Smooth muscle cell (in vitro differentiated cells): ENCODE data around the gene SUSD1. TPM values are rescaled to one million over a fixed set of nuclear protein-coding genes. Genes with fewer than 3 reads are reported as not detected.
"Not testable (repeated sequence)": the region's sequence is repeated elsewhere in the genome, so short reads cannot be mapped to it uniquely, and the experiment has no call there.

Experiments
- DNase-seq: peaks from one replicate; lab custom pipeline; 2025; ENCODE audit not compliant: unreplicated experiment; lab: John Stamatoyannopoulos, UW
- H2AFZ ChIP-seq: fragments of 200-600 bp; sonication (generic); 2 replicates; pipeline ENCODE4 v1.6.0; 2016; ENCODE audit warnings: antibody characterized with exemption, low read depth, mild to moderate bottlenecking
- H3F3A ChIP-seq: fragments of 200-600 bp; sonication (generic); 2 replicates; pipeline ENCODE4 v1.6.0; 2017; ENCODE audit warnings: antibody characterized with exemption, low read depth
- H3K27ac ChIP-seq: fragments of 200-600 bp; sonication (generic); 2 replicates; pipeline ENCODE4 v1.5.1; 2016; ENCODE audit warnings: low read depth, mild to moderate bottlenecking
- H3K27me3 ChIP-seq: fragments of 200-600 bp; sonication (generic); 2 replicates; pipeline ENCODE4 v1.6.1; 2016; ENCODE audit warnings: low read depth, mild to moderate bottlenecking
- H3K36me3 ChIP-seq: fragments of 200-600 bp; sonication (generic); 2 replicates; pipeline ENCODE4 v1.5.1; 2016; ENCODE audit warnings: low read depth
- H3K4me1 ChIP-seq: fragments of 200-600 bp; sonication (generic); 2 replicates; pipeline ENCODE4 v1.5.1; 2016; ENCODE audit warnings: low read depth
- H3K4me2 ChIP-seq: fragments of 200-600 bp; sonication (generic); 2 replicates; pipeline ENCODE4 v1.6.0; 2016; ENCODE audit warnings: mild to moderate bottlenecking
- H3K4me3 ChIP-seq: fragments of 200-600 bp; sonication (generic); 2 replicates; pipeline ENCODE4 v1.5.1; 2016; ENCODE audit warnings: mild to moderate bottlenecking
- H3K79me2 ChIP-seq: fragments of 200-600 bp; sonication (generic); 2 replicates; pipeline ENCODE4 v1.6.0; 2016; ENCODE audit warnings: low read depth, mild to moderate bottlenecking
- H3K9ac ChIP-seq: fragments of 200-600 bp; sonication (generic); 2 replicates; pipeline ENCODE4 v1.6.0; 2016; ENCODE audit warnings: low read depth
- H3K9me3 ChIP-seq: fragments of 200-600 bp; sonication (generic); replicated peaks from 2 replicates; pipeline ENCODE4 v1.5.1; 2016; ENCODE audit warnings: low read depth
- H4K20me1 ChIP-seq: fragments of 200-600 bp; sonication (generic); 2 replicates; pipeline ENCODE4 v1.6.0; 2016; ENCODE audit warnings: low read depth
- WGBS: methylation state at CpG from one replicate; pipeline ENCODE4 v1.1.7; 2016; ENCODE audit warnings: low lambda C conversion rate; 5-methylcytosine and 5-hydroxymethylcytosine counted together
- polyA plus RNA-seq: library from polyadenylated mRNA; unstranded; fragments of >200 nt; fragmentation: Nextera tagmentation; extraction: Ambion mirVana; gene quantifications from 2 replicates; pipeline ENCODE4 v1.2.1, GENCODE V29; 2016
- total RNA-seq: library from RNA; depleted of rRNA; stranded (reverse); fragments of >200 nt; gene quantifications from 2 replicates; pipeline ENCODE4 v1.2.3, GENCODE V29; 2014
- TF ChIP-seq, protein P1 (sequence below): fragments of 200-600 bp; sonication (generic); IDR thresholded peaks from 2 replicates; pipeline ENCODE4 v1.5.1; 2017; ENCODE audit warnings: borderline replicate concordance, mild to moderate bottlenecking, antibody characterized with exemption; ENCODE audit not compliant: insufficient read depth, poor library complexity, severe bottlenecking

SUSD1 gene
- total and polyA plus RNA-seq, 2 experiments from 2014 or later = 6.7 to 11.8 TPM

DNA sequence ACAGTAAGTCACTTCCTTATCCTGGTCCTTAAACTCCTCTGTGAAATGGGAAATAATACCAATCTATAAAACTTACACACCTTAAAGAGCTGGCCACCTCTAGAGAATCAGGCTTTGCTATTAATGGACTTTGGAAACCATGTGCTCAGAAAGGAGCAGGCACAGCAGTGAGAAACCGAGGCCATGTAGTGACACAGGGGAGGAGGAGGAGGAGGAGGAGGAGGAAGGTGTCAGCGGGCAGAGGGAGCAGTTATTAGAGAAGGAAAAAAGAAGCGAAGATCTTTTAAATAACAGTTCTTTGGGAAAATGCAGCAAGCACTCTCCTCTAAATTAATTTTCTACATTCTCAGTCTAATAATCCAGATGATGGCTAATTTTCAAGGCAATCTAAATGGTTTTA is 38.0 kb downstream of the SUSD1 start:
- Histone ChIP-seq H4K20me1 (no peaks in the 10 kb centered on the region), H3K36me3 (no peaks in the 10 kb centered on the region), H3K27ac (no peak overlapping the region), H3K4me1 (no peaks in the 10 kb centered on the region), H3K4me2 (no peak overlapping the region), H3K79me2 (no peaks in the 10 kb centered on the region), H3K9me3 (no peaks in the 10 kb centered on the region), H2AFZ (no peak overlapping the region), H3K27me3 (no peaks in the 10 kb centered on the region), H3K9ac (no peak overlapping the region), H3F3A (no peaks in the 10 kb centered on the region), H3K4me3 (no peak overlapping the region)
- TF ChIP-seq, protein P1, sequence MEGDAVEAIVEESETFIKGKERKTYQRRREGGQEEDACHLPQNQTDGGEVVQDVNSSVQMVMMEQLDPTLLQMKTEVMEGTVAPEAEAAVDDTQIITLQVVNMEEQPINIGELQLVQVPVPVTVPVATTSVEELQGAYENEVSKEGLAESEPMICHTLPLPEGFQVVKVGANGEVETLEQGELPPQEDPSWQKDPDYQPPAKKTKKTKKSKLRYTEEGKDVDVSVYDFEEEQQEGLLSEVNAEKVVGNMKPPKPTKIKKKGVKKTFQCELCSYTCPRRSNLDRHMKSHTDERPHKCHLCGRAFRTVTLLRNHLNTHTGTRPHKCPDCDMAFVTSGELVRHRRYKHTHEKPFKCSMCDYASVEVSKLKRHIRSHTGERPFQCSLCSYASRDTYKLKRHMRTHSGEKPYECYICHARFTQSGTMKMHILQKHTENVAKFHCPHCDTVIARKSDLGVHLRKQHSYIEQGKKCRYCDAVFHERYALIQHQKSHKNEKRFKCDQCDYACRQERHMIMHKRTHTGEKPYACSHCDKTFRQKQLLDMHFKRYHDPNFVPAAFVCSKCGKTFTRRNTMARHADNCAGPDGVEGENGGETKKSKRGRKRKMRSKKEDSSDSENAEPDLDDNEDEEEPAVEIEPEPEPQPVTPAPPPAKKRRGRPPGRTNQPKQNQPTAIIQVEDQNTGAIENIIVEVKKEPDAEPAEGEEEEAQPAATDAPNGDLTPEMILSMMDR = no peak
- WGBS = 96% methylated on average over 3 of the region's 3 CpGs
- no peak for DNase-seq

GRCh38 chr9:112135706-112136105 is 39.4 kb downstream of the SUSD1 start:
- Histone ChIP-seq H4K20me1 (no peaks in the 10 kb centered on the region), H3K79me2 (no peaks in the 10 kb centered on the region), H3K4me1 (no peaks in the 10 kb centered on the region), H3K36me3 (no peaks in the 10 kb centered on the region), H3K4me2 (no peak overlapping the region), H3K9me3 (no peaks in the 10 kb centered on the region), H3K27me3 (no peaks in the 10 kb centered on the region), H3K4me3 (no peak overlapping the region), H3K9ac (no peak overlapping the region), H3K27ac (no peak overlapping the region), H3F3A (no peaks in the 10 kb centered on the region), H2AFZ (no peak overlapping the region)
- WGBS = 83% methylated on average over 4 of the region's 4 CpGs
- TF ChIP-seq, protein P1 = no peak
- no peak for DNase-seq

DNA sequence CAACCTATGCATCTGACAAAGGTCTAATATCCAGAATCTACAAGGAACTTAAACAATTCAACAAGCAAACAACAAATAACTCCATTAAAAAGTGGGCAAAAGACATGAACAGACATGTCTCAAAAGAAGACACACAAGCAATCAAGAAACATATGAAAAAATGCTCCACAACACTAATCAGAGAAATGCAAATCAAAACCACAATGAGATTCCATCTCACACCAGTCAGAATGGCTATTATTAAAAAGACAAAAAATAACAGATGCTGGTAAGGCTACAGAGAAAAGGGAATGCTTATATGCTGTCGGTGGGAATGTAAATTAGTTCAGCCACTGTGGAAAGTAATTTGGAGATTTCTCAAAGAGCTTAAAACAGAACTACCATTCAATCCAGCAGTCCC is 41.3 kb downstream of the SUSD1 start:
- not testable (repeated sequence) for DNase-seq, H3F3A ChIP-seq, H3K4me1 ChIP-seq, H2AFZ ChIP-seq, H3K9ac ChIP-seq, H3K9me3 ChIP-seq, H3K27me3 ChIP-seq, H3K27ac ChIP-seq, H3K36me3 ChIP-seq, H3K79me2 ChIP-seq, H3K4me3 ChIP-seq, H3K4me2 ChIP-seq, H4K20me1 ChIP-seq
- 93% methylated on average over 1 of the region's 1 CpG for WGBS

GRCh38 chr9:112132356-112132755 is 42.7 kb downstream of the SUSD1 start:
- Histone ChIP-seq H3K9ac (no peak overlapping the region), H3K27me3 (no peaks in the 10 kb centered on the region), H4K20me1 (no peaks in the 10 kb centered on the region), H3F3A (no peaks in the 10 kb centered on the region), H3K4me2 (no peak overlapping the region), H3K27ac (no peak overlapping the region), H3K79me2 (no peaks in the 10 kb centered on the region), H3K4me3 (no peak overlapping the region), H2AFZ (no peak overlapping the region), H3K9me3 (no peaks in the 10 kb centered on the region), H3K4me1 (no peaks in the 10 kb centered on the region), H3K36me3 (no peaks in the 10 kb centered on the region)
- no peak for DNase-seq
- TF ChIP-seq, protein P1 = no peak
- 82% methylated on average over 3 of the region's 3 CpGs for WGBS
